K562 (cell line): ENCODE data around the gene FRMPD1. TPM values are rescaled to one million over a fixed set of nuclear protein-coding genes. Genes with fewer than 3 reads are reported as not detected.

Source experiments
- polyA plus RNA-seq, 8 experiments: library from polyadenylated mRNA; depleted of rRNA in 4 of 8; stranded (reverse) in 5 of 8; unstranded in 3 of 8; fragments of >200 nt; fragmentation: Nextera tagmentation in 2 of 8; fragmentation: Illumina TruSeq in 1 of 8; extraction: Ambion mirVana in 2 of 8; extraction: Trizol in 1 of 8; gene quantifications; 2 replicates each; pipeline versions ENCODE4 v1.2.1 to v1.2.3, GENCODE V29; 2011 to 2014; ENCODE audit warnings: inconsistent platforms in 1 of 8, missing spikeins in 1 of 8
- total RNA-seq, 7 experiments: library from RNA; depleted of rRNA in 6 of 7; stranded (reverse); fragments of >200 nt in 6 of 7; fragmentation: Illumina TruSeq in 2 of 7; extraction: Trizol in 2 of 7; gene quantifications; 2 replicates each; pipeline versions ENCODE4 v1.2.1 to v1.2.3, GENCODE V29; 2011 to 2021; ENCODE audit warnings: low replicate concordance in 1 of 7
- TF ChIP-seq, protein P1 (sequence below): fragments of 450-650 bp; IDR thresholded peaks from 2 replicates; pipeline ENCODE4 v1.6.1; 2016; ENCODE audit warnings: low read depth
- TF ChIP-seq, protein P2 (sequence below): sonication (generic); formaldehyde crosslinking; IDR thresholded peaks from 2 replicates; pipeline ENCODE4 v1.8.0; 2023; ENCODE audit warnings: mild to moderate bottlenecking, missing genetic modification reagents

The FRMPD1 gene
- total and polyA plus RNA-seq, 9 of the 15 experiments (the other 6 are each of a cell fraction or from before 2014, with no cell fraction given) = not detected

DNA sequence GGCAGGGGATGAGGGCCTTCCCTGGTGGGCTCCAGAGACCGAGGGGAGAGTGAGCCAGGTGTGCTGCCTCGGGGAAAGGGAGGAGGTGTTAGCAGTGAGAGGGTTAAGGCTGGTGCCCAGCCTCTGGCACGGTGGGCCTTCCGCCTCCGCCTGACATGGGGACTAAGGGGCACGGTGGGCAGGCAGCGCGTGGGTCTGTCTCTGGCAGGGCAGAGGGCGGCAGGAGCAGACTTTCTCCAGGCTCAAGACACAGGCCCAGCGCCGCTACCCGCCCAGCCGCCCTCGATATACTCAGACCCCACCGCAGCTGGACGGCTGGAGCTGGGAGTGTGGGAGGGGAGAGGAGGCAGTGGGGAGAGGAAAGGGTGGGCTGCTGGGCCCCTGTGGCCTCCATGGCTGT lies 14.9 kb upstream of the FRMPD1 start (continued):
- TF ChIP-seq, protein P1, sequence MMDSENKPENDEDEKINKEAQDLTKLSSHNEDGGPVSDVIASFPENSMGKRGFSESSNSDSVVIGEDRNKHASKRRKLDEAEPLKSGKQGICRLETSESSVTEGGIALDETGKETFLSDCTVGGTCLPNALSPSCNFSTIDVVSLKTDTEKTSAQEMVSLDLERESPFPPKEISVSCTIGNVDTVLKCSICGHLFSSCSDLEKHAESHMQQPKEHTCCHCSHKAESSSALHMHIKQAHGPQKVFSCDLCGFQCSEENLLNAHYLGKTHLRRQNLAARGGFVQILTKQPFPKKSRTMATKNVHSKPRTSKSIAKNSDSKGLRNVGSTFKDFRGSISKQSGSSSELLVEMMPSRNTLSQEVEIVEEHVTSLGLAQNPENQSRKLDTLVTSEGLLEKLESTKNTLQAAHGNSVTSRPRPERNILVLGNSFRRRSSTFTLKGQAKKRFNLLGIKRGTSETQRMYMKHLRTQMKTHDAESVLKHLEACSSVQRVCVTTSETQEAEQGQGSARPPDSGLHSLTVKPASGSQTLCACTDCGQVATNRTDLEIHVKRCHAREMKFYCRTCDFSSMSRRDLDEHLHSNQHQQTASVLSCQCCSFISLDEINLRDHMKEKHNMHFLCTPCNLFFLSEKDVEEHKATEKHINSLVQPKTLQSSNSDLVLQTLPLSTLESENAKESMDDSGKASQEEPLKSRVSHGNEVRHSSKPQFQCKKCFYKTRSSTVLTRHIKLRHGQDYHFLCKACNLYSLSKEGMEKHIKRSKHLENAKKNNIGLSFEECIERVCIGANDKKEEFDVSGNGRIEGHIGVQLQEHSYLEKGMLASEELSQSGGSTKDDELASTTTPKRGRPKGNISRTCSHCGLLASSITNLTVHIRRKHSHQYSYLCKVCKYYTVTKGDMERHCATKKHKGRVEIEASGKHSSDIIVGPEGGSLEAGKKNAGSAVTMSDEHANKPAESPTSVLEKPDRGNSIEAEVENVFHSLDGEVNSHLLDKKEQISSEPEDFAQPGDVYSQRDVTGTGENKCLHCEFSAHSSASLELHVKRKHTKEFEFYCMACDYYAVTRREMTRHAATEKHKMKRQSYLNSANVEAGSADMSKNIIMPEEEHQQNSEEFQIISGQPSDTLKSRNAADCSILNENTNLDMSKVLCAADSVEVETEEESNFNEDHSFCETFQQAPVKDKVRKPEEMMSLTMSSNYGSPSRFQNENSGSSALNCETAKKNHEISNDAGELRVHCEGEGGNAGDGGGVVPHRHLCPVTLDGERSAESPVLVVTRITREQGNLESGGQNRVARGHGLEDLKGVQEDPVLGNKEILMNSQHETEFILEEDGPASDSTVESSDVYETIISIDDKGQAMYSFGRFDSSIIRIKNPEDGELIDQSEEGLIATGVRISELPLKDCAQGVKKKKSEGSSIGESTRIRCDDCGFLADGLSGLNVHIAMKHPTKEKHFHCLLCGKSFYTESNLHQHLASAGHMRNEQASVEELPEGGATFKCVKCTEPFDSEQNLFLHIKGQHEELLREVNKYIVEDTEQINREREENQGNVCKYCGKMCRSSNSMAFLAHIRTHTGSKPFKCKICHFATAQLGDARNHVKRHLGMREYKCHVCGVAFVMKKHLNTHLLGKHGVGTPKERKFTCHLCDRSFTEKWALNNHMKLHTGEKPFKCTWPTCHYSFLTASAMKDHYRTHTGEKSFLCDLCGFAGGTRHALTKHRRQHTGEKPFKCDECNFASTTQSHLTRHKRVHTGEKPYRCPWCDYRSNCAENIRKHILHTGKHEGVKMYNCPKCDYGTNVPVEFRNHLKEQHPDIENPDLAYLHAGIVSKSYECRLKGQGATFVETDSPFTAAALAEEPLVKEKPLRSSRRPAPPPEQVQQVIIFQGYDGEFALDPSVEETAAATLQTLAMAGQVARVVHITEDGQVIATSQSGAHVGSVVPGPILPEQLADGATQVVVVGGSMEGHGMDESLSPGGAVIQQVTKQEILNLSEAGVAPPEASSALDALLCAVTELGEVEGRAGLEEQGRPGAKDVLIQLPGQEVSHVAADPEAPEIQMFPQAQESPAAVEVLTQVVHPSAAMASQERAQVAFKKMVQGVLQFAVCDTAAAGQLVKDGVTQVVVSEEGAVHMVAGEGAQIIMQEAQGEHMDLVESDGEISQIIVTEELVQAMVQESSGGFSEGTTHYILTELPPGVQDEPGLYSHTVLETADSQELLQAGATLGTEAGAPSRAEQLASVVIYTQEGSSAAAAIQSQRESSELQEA = no peak
- TF ChIP-seq, protein P2, sequence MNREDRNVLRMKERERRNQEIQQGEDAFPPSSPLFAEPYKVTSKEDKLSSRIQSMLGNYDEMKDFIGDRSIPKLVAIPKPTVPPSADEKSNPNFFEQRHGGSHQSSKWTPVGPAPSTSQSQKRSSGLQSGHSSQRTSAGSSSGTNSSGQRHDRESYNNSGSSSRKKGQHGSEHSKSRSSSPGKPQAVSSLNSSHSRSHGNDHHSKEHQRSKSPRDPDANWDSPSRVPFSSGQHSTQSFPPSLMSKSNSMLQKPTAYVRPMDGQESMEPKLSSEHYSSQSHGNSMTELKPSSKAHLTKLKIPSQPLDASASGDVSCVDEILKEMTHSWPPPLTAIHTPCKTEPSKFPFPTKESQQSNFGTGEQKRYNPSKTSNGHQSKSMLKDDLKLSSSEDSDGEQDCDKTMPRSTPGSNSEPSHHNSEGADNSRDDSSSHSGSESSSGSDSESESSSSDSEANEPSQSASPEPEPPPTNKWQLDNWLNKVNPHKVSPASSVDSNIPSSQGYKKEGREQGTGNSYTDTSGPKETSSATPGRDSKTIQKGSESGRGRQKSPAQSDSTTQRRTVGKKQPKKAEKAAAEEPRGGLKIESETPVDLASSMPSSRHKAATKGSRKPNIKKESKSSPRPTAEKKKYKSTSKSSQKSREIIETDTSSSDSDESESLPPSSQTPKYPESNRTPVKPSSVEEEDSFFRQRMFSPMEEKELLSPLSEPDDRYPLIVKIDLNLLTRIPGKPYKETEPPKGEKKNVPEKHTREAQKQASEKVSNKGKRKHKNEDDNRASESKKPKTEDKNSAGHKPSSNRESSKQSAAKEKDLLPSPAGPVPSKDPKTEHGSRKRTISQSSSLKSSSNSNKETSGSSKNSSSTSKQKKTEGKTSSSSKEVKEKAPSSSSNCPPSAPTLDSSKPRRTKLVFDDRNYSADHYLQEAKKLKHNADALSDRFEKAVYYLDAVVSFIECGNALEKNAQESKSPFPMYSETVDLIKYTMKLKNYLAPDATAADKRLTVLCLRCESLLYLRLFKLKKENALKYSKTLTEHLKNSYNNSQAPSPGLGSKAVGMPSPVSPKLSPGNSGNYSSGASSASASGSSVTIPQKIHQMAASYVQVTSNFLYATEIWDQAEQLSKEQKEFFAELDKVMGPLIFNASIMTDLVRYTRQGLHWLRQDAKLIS (CRISPR knock-in tag) = no peak
